LNCaP clone FGC (cell line): ENCODE measurements around the gene COL4A2.
"Not testable (repeated sequence)": the region's sequence is repeated elsewhere in the genome, so short reads cannot be mapped to it uniquely, and the experiment has no call there.

ENCODE experiments used
- DNase-seq: peaks from one replicate; pipeline ENCODE4 v3.0.0-alpha.2; 2011; ENCODE audit warnings: low read depth
- H3K4me3 ChIP-seq: 2 replicates; pipeline ENCODE4 v1.5.1; 2011; ENCODE audit warnings: mild to moderate bottlenecking, low read depth, low read length, control low read depth
- CTCF ChIP-seq: IDR thresholded peaks from 2 replicates; pipeline ENCODE4 v1.5.1; 2012; ENCODE audit warnings: mild to moderate bottlenecking; ENCODE audit not compliant: control insufficient read depth, insufficient read depth; ENCODE audit errors: extremely low read depth

The COL4A2 gene

GRCh38 chr13:110492679-110493593 is 185.9 kb downstream of the COL4A2 start:
- DNase-seq, result no peak
- TF ChIP-seq CTCF, result no peak
- H3K4me3 ChIP-seq, result no peak overlapping the region

GRCh38 chr13:110493613-110494012 is 186.5 kb downstream of the COL4A2 start:
- no peak for DNase-seq
- TF ChIP-seq CTCF, result no peak

GRCh38 chr13:110495376-110495775 is 188.3 kb downstream of the COL4A2 start:
- TF ChIP-seq CTCF, result no peak
- no peak for DNase-seq
- H3K4me3 ChIP-seq, result no peak overlapping the region

More at GRCh38 chr13:110493613-110494012, 186.5 kb downstream of the COL4A2 start:
- H3K4me3 ChIP-seq, result no peak overlapping the region

- TF ChIP-seq CTCF, result no peak
- no peak for DNase-seq
- no peak overlapping the region for H3K4me3 ChIP-seq
Measured at GRCh38 chr13:110495881-110496280, 188.8 kb downstream of the COL4A2 start.

GRCh38 chr13:110496281-110496680 is 189.2 kb downstream of the COL4A2 start:
- no peak overlapping the region for H3K4me3 ChIP-seq
- no peak for DNase-seq
- TF ChIP-seq CTCF, result no peak

GRCh38 chr13:110497003-110497402 is 189.9 kb downstream of the COL4A2 start:
- TF ChIP-seq CTCF, result no peak
- H3K4me3 ChIP-seq, result no peak overlapping the region
- DNase-seq, result no peak

GRCh38 chr13:110497896-110498295 is 190.8 kb downstream of the COL4A2 start:
- DNase-seq, H3K4me3 ChIP-seq: not testable (repeated sequence)
